ENCODE data around the gene ITPR1.

DNA sequence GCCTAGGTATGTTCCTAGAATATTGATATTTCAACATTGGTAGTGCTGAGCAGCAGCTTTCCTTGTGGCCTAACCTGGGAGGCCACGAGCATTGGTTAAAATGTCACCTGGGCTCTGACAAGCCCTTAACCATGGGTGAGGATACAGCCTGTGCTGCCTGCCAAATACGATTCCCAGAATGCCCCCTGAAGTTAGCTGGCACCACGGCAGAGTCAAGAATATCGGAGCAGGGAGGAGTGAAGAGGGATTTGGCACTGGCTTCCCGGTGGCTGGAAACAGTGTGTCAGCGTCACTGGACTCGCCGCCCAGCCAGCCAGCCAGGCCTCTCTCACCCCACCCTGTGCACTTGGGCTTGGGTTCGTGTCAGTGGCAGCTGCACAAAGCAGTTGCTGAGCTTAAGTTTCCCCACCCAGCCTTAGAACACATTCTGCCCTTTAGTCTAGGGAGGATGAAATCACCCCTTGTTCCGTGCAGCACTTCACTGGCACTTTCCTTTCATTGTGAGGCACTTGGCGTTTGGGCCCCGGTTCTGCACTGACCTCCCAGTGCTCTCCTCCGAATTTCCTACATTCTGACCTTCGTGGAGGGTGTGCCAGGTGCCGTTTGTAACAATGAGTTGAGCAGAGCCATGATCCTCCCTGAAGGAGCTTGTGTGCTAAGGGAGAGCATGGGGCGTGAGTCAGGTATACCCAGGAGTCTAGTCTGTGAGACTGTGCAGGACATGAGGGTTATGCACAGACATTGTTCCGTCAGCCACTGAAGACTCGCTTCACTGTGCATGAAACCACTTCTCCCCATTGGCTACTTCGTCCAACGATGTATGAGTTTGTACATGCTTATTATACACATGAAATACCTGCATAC, 333.3 kb downstream of the ITPR1 start:
- no peak for TF ChIP-seq CTCF (IDR thresholded peaks at IDR 0.05; ENCODE audit: insufficient read depth, low read depth, low read length)
- TF ChIP-seq EZH2 (IDR thresholded peaks at IDR 0.05; ENCODE audit: insufficient read depth, low read length): no peak
